Suprapubic skin (tissue), 4 donors: ENCODE data around the gene ALPG. TPM values are rescaled to one million over a fixed set of nuclear protein-coding genes. Genes with fewer than 3 reads are reported as not detected.

ENCODE experiments used
- DNase-seq, 2 donors: peaks; one replicate each; pipeline ENCODE4 v3.0.0-alpha.2; 2019; ENCODE audit warnings: low spot score in 2 of 2
- H3K27ac ChIP-seq: fragments of 200-600 bp; sonication (generic); one replicate; pipeline ENCODE4 v1.5.1; 2019
- H3K27me3 ChIP-seq: fragments of 200-600 bp; sonication (generic); one replicate; pipeline ENCODE4 v1.5.1; 2019
- H3K36me3 ChIP-seq: fragments of 200-600 bp; sonication (generic); one replicate; pipeline ENCODE4 v1.5.1; 2019
- H3K4me1 ChIP-seq: fragments of 200-600 bp; sonication (generic); one replicate; pipeline ENCODE4 v1.5.1; 2019
- H3K4me3 ChIP-seq: fragments of 200-600 bp; sonication (generic); one replicate; pipeline ENCODE4 v1.5.1; 2019; ENCODE audit warnings: mild to moderate bottlenecking
- H3K9me3 ChIP-seq: fragments of 200-600 bp; sonication (generic); one replicate; pipeline ENCODE4 v1.5.1; 2019
- CTCF ChIP-seq, 2 donors: fragments of 200-600 bp in 1 of 2; fragments of 450-650 bp in 1 of 2; sonication (generic) in 1 of 2; IDR thresholded peaks; one replicate each; pipeline ENCODE4 v1.5.1; 2016 to 2019; ENCODE audit warnings: antibody characterized with exemption in 2 of 2, mild to moderate bottlenecking in 1 of 2, moderate library complexity in 1 of 2
- EP300 ChIP-seq: sonication (generic); formaldehyde crosslinking; IDR thresholded peaks from one replicate; pipeline ENCODE4 v1.6.1; 2017; ENCODE audit warnings: antibody characterized with exemption
- POLR2A ChIP-seq, 2 donors: fragments of 450-650 bp; IDR thresholded peaks; one replicate each; pipeline ENCODE4 v1.6.1; 2017; ENCODE audit warnings: antibody characterized with exemption in 2 of 2, mild to moderate bottlenecking in 2 of 2, moderate library complexity in 2 of 2
- POLR2AphosphoS5 ChIP-seq, 3 donors: sonication (generic); formaldehyde crosslinking; IDR thresholded peaks; one replicate each; pipeline ENCODE4 v1.6.1; 2017; ENCODE audit warnings: antibody characterized with exemption in 3 of 3
- WGBS: methylation state at CpG from one replicate; pipeline ENCODE4 v1.1.5; 2018; 5-methylcytosine and 5-hydroxymethylcytosine counted together
- total RNA-seq, 4 donors: library from RNA; depleted of rRNA; stranded (reverse); fragments of >200 nt; gene quantifications; one replicate each; pipeline ENCODE4 v1.1.0, GENCODE V29; 2016

ALPG gene
- total RNA-seq, 4 donors from 2014 or later, result not detected

- no peak overlapping the region for H3K4me3 ChIP-seq
- no peaks in the 10 kb centered on the region for H3K4me1 ChIP-seq
- 84% methylated on average over 6 of the region's 6 CpGs for WGBS
- DNase-seq, result peak in 1 of 2 donors; percentile 15
- no peak overlapping the region for H3K27ac ChIP-seq
- no peaks in the 10 kb centered on the region for H3K36me3 ChIP-seq
- H3K9me3 ChIP-seq, result no peaks in the 10 kb centered on the region
- H3K27me3 ChIP-seq, result peaks cover 66% of the 10 kb centered on the region
- no peak for TF ChIP-seq EP300
- TF ChIP-seq POLR2A (IDR thresholded peaks at IDR 0.05), result no peak
- no peak for TF ChIP-seq POLR2AphosphoS5 (IDR thresholded peaks at IDR 0.05)
- TF ChIP-seq CTCF (IDR thresholded peaks at IDR 0.05), result no peak
Observed at GRCh38 chr2:232411901-232412629, 5.4 kb downstream of the ALPG start.

GRCh38 chr2:232412986-232413385 lies 6.3 kb downstream of the ALPG start:
- no peaks in the 10 kb centered on the region for H3K4me1 ChIP-seq
- no peaks in the 10 kb centered on the region for H3K36me3 ChIP-seq
- H3K4me3 ChIP-seq, result no peak overlapping the region
- no peak for TF ChIP-seq EP300
- no peak for TF ChIP-seq POLR2AphosphoS5 (IDR thresholded peaks at IDR 0.05)
- DNase-seq, result peak in 1 of 2 donors; percentile 8
- H3K27me3 ChIP-seq, result peaks cover 75% of the 10 kb centered on the region
- no peaks in the 10 kb centered on the region for H3K9me3 ChIP-seq
- WGBS, result 45% methylated on average over 5 of the region's 5 CpGs
- H3K27ac ChIP-seq, result no peak overlapping the region

GRCh38 chr2:232415138-232415690 lies 8.6 kb downstream of the ALPG start:
- peaks cover 89% of the 10 kb centered on the region for H3K27me3 ChIP-seq
- H3K4me1 ChIP-seq, result peaks cover 18% of the 10 kb centered on the region
- WGBS, result 96% methylated on average over 4 of the region's 8 CpGs
- H3K36me3 ChIP-seq, result no peaks in the 10 kb centered on the region
- no peak overlapping the region for H3K4me3 ChIP-seq
- TF ChIP-seq POLR2A (IDR thresholded peaks at IDR 0.05) (no peak), CTCF (IDR thresholded peaks at IDR 0.05) (no peak), EP300 (no peak), POLR2AphosphoS5 (IDR thresholded peaks at IDR 0.05) (no peak)
- H3K27ac ChIP-seq, result no peak overlapping the region
- no peaks in the 10 kb centered on the region for H3K9me3 ChIP-seq
- peak in 1 of 2 donors; percentile 49 for DNase-seq

GRCh38 chr2:232415736-232416520 lies 9.3 kb downstream of the ALPG start:
- WGBS, result 96% methylated on average over 4 of the region's 12 CpGs
- no peak for TF ChIP-seq CTCF (IDR thresholded peaks at IDR 0.05)
- TF ChIP-seq POLR2A (IDR thresholded peaks at IDR 0.05), result no peak
- TF ChIP-seq EP300, result no peak
- no peak for TF ChIP-seq POLR2AphosphoS5 (IDR thresholded peaks at IDR 0.05)
- DNase-seq, result peak in 1 of 2 donors; percentile 57

GRCh38 chr2:232416521-232417470 lies 10.2 kb downstream of the ALPG start:
- no peaks in the 10 kb centered on the region for H3K9me3 ChIP-seq
- no peak overlapping the region for H3K27ac ChIP-seq
- H3K4me3 ChIP-seq, result no peak overlapping the region
- TF ChIP-seq POLR2AphosphoS5 (IDR thresholded peaks at IDR 0.05) (no peak), CTCF (IDR thresholded peaks at IDR 0.05) (no peak), POLR2A (IDR thresholded peaks at IDR 0.05) (no peak), EP300 (no peak)
- H3K27me3 ChIP-seq, result peaks cover 91% of the 10 kb centered on the region
- H3K36me3 ChIP-seq, result no peaks in the 10 kb centered on the region
- peak in 1 of 2 donors; percentile 73 for DNase-seq
- 97% methylated on average over 5 of the region's 17 CpGs for WGBS
- H3K4me1 ChIP-seq, result peaks cover 30% of the 10 kb centered on the region

More at GRCh38 chr2:232415736-232416520, 9.3 kb downstream of the ALPG start:
- Histone ChIP-seq H3K4me3 (no peak overlapping the region), H3K27me3 (peaks cover 89% of the 10 kb centered on the region), H3K36me3 (no peaks in the 10 kb centered on the region), H3K27ac (no peak overlapping the region), H3K4me1 (peaks cover 25% of the 10 kb centered on the region), H3K9me3 (no peaks in the 10 kb centered on the region)
